Brain microvascular endothelial cell (primary cell): ENCODE measurements around the gene CDC26.
"Not testable (repeated sequence)": the region's sequence is repeated elsewhere in the genome, so short reads cannot be mapped to it uniquely, and the experiment has no call there.

Source experiments
- DNase-seq: peaks from one replicate; pipeline ENCODE4 v3.0.0-alpha.2; 2020
- H3K27ac ChIP-seq: fragments of 250-450 bp; sonication (Bioruptor Pico); 2 replicates; pipeline ENCODE4 v1.5.1; 2020; ENCODE audit warnings: mild to moderate bottlenecking, moderate library complexity
- H3K27me3 ChIP-seq: fragments of 250-450 bp; sonication (Bioruptor Pico); replicated peaks from 2 replicates; pipeline ENCODE4 v1.5.1; 2020; ENCODE audit warnings: mild to moderate bottlenecking
- H3K36me3 ChIP-seq: fragments of 250-450 bp; sonication (Bioruptor Pico); replicated peaks from 2 replicates; pipeline ENCODE4 v1.5.1; 2020; ENCODE audit warnings: mild to moderate bottlenecking
- H3K4me3 ChIP-seq: 2 replicates; pipeline ENCODE4 v1.5.1; 2011; ENCODE audit warnings: low read depth, mild to moderate bottlenecking, control low read depth, low read length, moderate library complexity
- CTCF ChIP-seq: IDR thresholded peaks from 2 replicates; pipeline ENCODE4 v1.5.1; 2011; ENCODE audit warnings: low read depth, mild to moderate bottlenecking, moderate library complexity, low read length, control low read depth, inconsistent platforms; ENCODE audit errors: missing control alignments
- in situ Hi-C: cut with HindIII; loops from 2 replicates; pipeline ENCODE4 v1.10.0; 2017; ENCODE audit warnings: low sequenced_read_pairs, low pct_ligation_motif_present

The CDC26 gene

GRCh38 chr9:113250807-113251206 is 24.6 kb downstream of the CDC26 start:
- no peak for TF ChIP-seq CTCF
- no peaks in the 10 kb centered on the region for H3K36me3 ChIP-seq
- in situ Hi-C loops: no loop called here
- H3K4me3 ChIP-seq: no peak overlapping the region
- no peaks in the 10 kb centered on the region for H3K27me3 ChIP-seq
- no peak for DNase-seq
- no peak overlapping the region for H3K27ac ChIP-seq

GRCh38 chr9:113249661-113250060 is 25.7 kb downstream of the CDC26 start:
- H3K36me3 ChIP-seq, H3K27ac ChIP-seq, in situ Hi-C loops, DNase-seq, H3K27me3 ChIP-seq, H3K4me3 ChIP-seq: not testable (repeated sequence)

- H3K36me3 ChIP-seq: no peaks in the 10 kb centered on the region
- no peak overlapping the region for H3K27ac ChIP-seq
- DNase-seq: no peak
- in situ Hi-C loops: no loop called here
- H3K4me3 ChIP-seq: no peak overlapping the region
- TF ChIP-seq CTCF: no peak
- H3K27me3 ChIP-seq: no peaks in the 10 kb centered on the region
Measured at GRCh38 chr9:113247640-113248039, 27.7 kb downstream of the CDC26 start.

- no peak for DNase-seq
- in situ Hi-C loops: no loop called here
Measured at GRCh38 chr9:113246928-113247327, 28.4 kb downstream of the CDC26 start.

GRCh38 chr9:113245894-113246293 is 29.5 kb downstream of the CDC26 start:
- Histone ChIP-seq H3K4me3 (no peak overlapping the region), H3K27ac (no peak overlapping the region), H3K27me3 (no peaks in the 10 kb centered on the region), H3K36me3 (no peaks in the 10 kb centered on the region)
- in situ Hi-C loops: no loop called here
- no peak for DNase-seq
- no peak for TF ChIP-seq CTCF

More at GRCh38 chr9:113246928-113247327, 28.4 kb downstream of the CDC26 start:
- H3K4me3 ChIP-seq: no peak overlapping the region
- no peaks in the 10 kb centered on the region for H3K36me3 ChIP-seq
- H3K27ac ChIP-seq: no peak overlapping the region
- no peak for TF ChIP-seq CTCF
- H3K27me3 ChIP-seq: no peaks in the 10 kb centered on the region

- H3K27me3 ChIP-seq: no peaks in the 10 kb centered on the region
- TF ChIP-seq CTCF: no peak
- no peaks in the 10 kb centered on the region for H3K36me3 ChIP-seq
- no peak overlapping the region for H3K4me3 ChIP-seq
- H3K27ac ChIP-seq: no peak overlapping the region
- in situ Hi-C loops: no loop called here
- no peak for DNase-seq
Measured at GRCh38 chr9:113244556-113244955, 30.8 kb downstream of the CDC26 start.
